Measurements from ENCODE around the gene TPRN.
A peak's percentile ranks its signal among the peaks of the same experiment; 100 is the strongest.

Gene TPRN

DNA sequence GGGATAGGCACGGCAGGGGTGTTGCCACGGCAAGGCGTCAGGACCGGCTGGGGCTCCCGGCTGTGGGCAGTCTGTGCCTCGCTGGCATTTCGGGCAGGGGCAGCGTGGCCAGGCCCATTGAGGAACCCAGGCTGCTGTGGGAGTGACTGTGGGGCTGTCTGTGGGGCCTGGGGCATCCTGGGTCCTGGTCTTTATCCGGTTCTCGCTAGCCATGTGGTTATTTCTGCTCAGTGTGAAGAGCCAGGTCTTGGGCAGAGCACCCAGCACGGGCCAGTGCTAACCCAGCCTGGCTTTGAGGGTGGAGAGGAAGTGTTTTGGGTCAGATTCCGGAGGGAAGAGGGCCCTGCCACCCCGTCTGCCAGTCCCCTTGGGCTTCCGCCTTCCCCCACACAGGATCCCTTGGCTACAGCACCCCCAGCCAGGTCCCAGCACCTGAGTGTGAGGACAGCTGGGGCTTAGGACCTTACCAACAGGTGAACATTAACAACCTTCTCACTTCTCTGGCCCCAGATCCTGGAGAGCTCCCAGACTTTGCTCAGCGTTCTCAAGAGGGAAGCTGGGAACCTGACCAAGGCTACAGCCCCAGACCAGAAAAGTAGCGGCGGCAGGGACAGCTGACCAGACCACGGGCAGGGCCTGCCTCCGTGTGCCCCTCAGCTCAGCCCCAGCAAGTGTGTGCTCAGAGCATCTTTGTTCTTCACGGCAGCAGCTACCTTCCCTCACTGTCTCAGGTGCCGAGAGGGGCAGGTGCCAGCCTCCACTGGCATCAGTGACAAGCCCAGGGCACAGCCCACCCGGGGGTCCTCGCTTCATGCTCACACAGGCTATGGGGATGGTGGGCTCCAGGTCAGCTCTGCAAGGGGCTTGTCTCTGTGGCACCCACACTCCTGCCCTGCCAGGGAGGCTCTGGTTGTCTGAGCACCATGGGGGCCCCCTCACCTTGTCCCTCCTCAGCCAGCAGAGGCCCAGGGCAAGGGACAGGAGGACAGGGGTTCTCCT lies 10.9 kb downstream of the TPRN start:
- no peak for DNase-seq (ENCODE audit: low read depth in 2 of 2)

DNA sequence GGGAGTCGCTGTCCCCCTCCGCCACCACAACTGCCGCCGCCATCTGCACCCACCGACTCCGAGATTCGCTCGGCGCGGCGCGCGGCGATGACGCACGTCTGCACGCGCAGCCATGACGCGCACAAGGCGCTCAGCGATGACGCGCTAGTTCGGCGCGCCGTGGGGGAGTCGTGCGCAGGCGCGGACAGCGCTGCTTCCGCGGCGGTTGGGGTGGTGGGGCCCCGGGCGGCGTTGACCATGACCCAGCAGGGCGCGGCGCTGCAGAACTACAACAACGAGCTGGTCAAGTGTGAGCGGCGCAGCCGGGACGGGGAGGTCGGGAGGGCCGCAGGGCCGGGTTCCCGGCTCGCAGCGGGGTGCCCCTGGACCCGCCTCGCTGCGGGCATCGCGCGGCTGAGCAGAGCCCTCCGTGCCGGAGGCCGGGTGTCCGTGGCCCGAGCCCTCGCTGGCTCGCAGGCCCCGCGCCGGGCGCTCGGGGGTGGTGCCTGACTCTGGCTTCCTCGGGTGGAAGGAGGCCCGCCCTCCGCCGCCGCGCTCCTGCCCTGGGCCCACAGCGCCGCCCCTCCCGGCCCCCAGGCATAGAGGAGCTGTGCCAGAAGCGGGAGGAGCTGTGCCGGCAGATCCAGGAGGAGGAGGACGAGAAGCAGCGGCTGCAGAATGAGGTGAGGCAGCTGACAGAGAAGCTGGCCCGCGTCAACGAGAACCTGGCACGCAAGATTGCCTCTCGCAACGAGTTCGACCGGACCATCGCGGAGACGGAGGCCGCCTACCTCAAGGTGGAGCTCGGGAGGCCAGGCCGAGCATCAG lies 11.8 kb downstream of the TPRN start, which contains the start of the genes ANAPC2 and SSNA1:
TSS of gene ANAPC2 (minus strand) at position 71 of the 807 bp plus-strand sequence. CDS start at position 43, 28 bp downstream.
TSS of gene SSNA1 (plus strand) at position 187 of the 807 bp plus-strand sequence. CDS start at position 238, 51 bp downstream.
- peak; percentile 88 to 90 for DNase-seq (ENCODE audit: low read depth in 2 of 2)

DNA sequence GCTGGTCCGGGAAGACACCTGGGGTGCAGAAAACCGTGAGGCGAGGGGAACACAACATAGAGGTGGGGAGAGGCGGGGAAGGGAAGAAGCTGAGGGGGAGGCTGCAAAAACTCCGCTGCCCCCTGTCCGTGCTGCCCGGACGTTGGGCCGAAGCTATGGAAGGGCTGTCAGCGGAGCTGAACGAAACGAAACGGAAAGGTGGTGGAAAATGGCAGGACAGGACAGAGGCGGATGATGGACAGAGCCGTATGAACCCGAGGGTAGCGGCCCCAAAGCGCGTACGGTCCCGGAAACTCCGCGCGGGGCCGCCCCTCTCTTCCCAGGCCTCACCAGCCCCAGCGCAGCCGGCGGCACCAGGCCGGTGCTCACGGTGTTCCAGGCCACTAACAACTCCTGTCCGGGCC lies 12.5 kb downstream of the TPRN start:
- DNase-seq (ENCODE audit: low read depth in 2 of 2): no peak

GRCh38 chr9:137187386-137187785 lies 13.2 kb downstream of the TPRN start:
- DNase-seq (ENCODE audit: low read depth in 2 of 2): no peak

DNA sequence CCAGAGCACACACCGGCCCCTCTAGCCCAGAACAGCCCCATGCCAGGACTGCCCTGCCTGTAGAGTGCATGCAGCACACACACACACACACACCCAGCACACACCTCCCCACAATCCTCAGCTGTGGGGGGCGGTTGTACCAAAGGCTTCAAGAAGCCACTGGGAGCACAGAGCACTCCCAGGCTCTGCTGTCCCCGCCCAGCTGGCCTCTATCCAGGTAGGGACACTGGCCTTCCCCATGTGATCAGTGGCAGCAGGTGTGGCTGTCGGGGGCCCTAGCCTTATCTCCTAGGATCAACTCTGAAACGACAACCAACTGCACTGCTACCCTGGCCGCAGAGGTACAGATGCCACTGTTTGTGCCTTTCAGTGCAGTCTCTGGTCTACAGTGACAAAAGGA lies 14.2 kb downstream of the TPRN start:
- no peak for DNase-seq (ENCODE audit: low read depth in 2 of 2)

GRCh38 chr9:137185921-137186320 lies 14.6 kb downstream of the TPRN start:
- no peak for DNase-seq (ENCODE audit: low read depth in 2 of 2)

- no peak for DNase-seq (ENCODE audit: low read depth in 2 of 2)
Measured at GRCh38 chr9:137184881-137185660, 15.5 kb downstream of the TPRN start.

- DNase-seq (ENCODE audit: low read depth in 2 of 2): no peak
Measured at GRCh38 chr9:137183980-137184595, 16.5 kb downstream of the TPRN start.

DNA sequence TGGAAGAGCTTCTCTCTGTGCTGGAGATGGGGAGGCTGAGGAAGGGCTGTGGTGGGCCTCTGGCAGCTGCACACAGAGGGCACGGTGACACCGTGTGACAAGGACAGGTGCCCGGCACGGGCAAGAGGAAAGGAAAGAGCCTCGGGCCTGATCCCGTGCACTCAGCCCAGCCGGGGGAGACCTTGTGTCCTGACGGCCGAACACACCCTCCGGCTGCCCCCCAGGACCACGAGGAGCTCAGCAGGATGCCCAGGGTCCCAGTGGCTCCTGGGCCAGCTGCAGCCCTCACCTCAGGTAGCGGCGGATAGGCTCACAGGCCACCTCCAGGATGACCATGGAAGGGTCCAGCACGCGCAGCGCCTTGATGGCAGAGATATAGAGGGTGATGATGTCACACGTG lies 17.7 kb downstream of the TPRN start:
- no peak for DNase-seq (ENCODE audit: low read depth in 2 of 2)

GRCh38 chr9:137181680-137182079 lies 18.9 kb downstream of the TPRN start:
- no peak for DNase-seq (ENCODE audit: low read depth in 2 of 2)

- DNase-seq (ENCODE audit: low read depth in 2 of 2): no peak
Measured at GRCh38 chr9:137180491-137180890, 20.1 kb downstream of the TPRN start.

DNA sequence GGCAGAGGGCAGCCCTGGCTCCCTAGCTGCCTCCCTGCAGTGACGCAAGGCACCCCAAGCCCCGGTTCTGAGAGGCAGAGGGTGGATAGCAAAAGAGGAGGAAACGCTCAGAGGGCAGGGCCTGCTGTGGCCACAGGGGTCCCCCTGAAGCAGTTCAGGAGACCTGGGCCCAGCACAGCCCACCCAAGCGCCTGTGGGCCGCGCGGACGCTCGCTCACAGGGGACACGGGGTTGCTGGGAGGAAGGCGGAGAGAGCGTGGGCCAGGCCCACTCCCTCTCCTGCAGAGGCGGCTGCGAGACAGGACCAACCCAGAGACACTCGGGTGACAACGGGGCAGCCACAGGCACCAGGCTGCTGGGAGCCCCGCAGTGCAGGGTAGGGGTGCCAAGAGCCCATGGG lies 20.8 kb downstream of the TPRN start:
- no peak for DNase-seq (ENCODE audit: low read depth in 2 of 2)

- no peak for DNase-seq (ENCODE audit: low read depth in 2 of 2)
Measured at GRCh38 chr9:137178939-137179630, 21.5 kb downstream of the TPRN start.

DNA sequence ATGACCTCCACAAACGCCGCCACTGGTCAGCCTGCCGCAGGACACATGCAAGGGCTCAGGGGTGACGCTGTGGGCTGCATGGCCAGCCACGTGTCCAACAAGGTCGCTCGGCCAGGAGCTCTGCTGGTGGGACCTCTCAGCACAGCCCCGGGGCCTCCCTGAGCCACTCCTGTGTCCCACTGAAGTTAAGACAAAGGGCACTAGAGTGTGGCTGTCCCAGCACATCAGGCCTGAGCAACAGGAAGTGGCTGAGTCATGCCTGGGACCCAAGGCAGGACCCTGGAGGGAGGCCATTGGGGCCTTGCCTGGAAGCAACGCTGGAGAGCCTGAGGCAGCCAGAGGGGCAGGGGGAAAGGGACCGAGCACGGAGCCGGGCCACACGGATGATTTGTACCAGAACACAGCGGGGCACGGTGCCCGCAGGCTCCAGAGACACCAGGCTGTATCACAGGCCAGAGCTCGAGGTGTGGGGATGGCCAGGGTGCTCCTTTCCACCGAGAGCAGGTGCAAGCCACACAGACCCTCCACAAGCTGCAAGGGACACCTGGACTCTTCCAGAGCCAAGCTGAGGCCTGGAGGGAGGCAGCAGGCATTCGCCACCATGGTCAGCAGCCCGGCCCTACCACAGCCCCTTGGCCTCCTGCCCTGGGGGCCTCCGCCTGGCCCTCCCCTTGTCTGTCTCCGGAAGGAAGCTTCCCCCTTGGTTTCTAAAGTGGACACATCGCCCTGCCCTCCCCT lies 22.2 kb downstream of the TPRN start:
- DNase-seq (ENCODE audit: low read depth in 2 of 2): no peak

- no peak for DNase-seq (ENCODE audit: low read depth in 2 of 2)
Measured at GRCh38 chr9:137176302-137177182, 24.0 kb downstream of the TPRN start.

- DNase-seq (ENCODE audit: low read depth in 2 of 2): no peak
Measured at GRCh38 chr9:137175345-137175961, 25.1 kb downstream of the TPRN start.

- DNase-seq (ENCODE audit: low read depth in 2 of 2): no peak
Measured at GRCh38 chr9:137174722-137175293, 25.7 kb downstream of the TPRN start.
